Measurements from ENCODE around the gene TSPAN18.

The TSPAN18 gene

DNA sequence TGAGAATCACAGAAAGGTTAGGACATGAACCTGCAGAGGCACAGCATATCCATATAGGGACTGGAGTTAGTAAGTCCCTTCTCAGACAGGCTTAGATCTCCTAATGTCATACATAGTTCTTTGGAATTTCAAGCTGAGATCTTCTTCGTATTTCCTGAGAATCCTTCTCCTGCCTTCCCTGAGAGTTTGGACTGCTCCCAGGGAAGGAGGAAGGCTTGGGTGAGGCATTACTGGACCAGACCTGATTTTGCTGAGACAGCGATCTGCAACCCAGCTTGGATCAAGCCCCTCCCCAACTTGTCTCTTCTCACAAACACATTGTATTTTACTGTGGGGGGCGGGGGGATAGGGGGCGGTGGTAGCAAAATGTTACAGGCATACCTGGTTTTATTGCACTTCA lies 108.5 kb downstream of the TSPAN18 start:
- Histone ChIP-seq H3K79me2 (ENCODE audit: control insufficient read depth, insufficient read depth, low read length, poor library complexity) (no peaks in the 10 kb centered on the region), H3K4me2 (ENCODE audit: low read length) (no peak overlapping the region), H4K8ac (ENCODE audit: low read depth, low read length) (no peak overlapping the region), H4K12ac (ENCODE audit: low read depth, low read length) (no peak overlapping the region), H3K23ac (ENCODE audit: low read length) (no peak overlapping the region), H2BK120ac (ENCODE audit: insufficient read depth, low read length, poor library complexity) (no peak overlapping the region), H2BK12ac (ENCODE audit: low read length) (no peak overlapping the region), H3K18ac (ENCODE audit: low read length) (no peak overlapping the region), H3K14ac (ENCODE audit: low read length) (no peak overlapping the region), H2AFZ (ENCODE audit: insufficient read depth, low read length, poor library complexity) (no peak overlapping the region), H3K9ac (ENCODE audit: low read length) (no peak overlapping the region), H3K4me3 (ENCODE audit: low read depth, low read length) (no peak overlapping the region), H4K91ac (ENCODE audit: low read depth, low read length) (no peak overlapping the region), H2AK5ac (ENCODE audit: low read length) (no peak overlapping the region), H3K27ac (ENCODE audit: low read depth, low read length) (no peak overlapping the region), H3K9me3 (ENCODE audit: insufficient read depth, low read depth, low read length) (no peaks in the 10 kb centered on the region), H3K4ac (ENCODE audit: low read depth, low read length) (no peak overlapping the region), H3K27me3 (ENCODE audit: insufficient read depth, low read length) (no peaks in the 10 kb centered on the region), H3K4me1 (ENCODE audit: control insufficient read depth in 1 of 2, insufficient read depth in 2 of 2, low read length in 2 of 2) (no peaks in the 10 kb centered on the region), H3K36me3 (ENCODE audit: control insufficient read depth in 1 of 2, insufficient read depth in 2 of 2, low read length in 2 of 2) (no peaks in the 10 kb centered on the region), H3K79me1 (ENCODE audit: low read length) (no peaks in the 10 kb centered on the region), H2BK5ac (ENCODE audit: low read depth, low read length, poor library complexity) (no peak overlapping the region)
- WGBS (ENCODE audit: extremely low coverage, insufficient coverage, insufficient read length), result no CpG with 5 or more reads among the region's 4 CpGs
- no peak for DNase-seq

DNA sequence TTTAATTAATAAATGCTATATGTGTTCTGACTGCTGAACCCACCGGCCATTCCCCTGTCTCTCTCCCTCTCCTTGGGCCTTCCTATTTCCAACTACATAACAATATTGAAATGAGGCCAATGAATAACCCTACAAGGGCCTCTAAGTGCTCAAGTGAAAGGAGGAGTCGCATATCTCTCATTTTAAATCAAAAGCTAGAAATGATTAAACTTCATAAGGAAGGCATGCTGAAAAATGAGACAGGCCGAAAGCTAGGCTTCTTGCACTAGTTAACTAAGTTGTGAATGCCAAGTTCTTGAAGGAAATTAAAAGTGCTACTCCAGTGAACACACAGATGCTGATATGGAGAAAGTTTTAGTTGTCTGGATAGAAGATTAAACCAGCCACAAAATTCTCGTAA lies 109.2 kb downstream of the TSPAN18 start:
- no peak overlapping the region for H3K23ac ChIP-seq (ENCODE audit: low read length)
- no peak overlapping the region for H3K4ac ChIP-seq (ENCODE audit: low read depth, low read length)
- no peaks in the 10 kb centered on the region for H3K36me3 ChIP-seq (ENCODE audit: control insufficient read depth in 1 of 2, insufficient read depth in 2 of 2, low read length in 2 of 2)
- no peak overlapping the region for H2AK5ac ChIP-seq (ENCODE audit: low read length)
- H3K14ac ChIP-seq (ENCODE audit: low read length), result no peak overlapping the region
- H3K18ac ChIP-seq (ENCODE audit: low read length), result no peak overlapping the region
- H3K9me3 ChIP-seq (ENCODE audit: insufficient read depth, low read depth, low read length), result no peaks in the 10 kb centered on the region
- no peak overlapping the region for H2BK5ac ChIP-seq (ENCODE audit: low read depth, low read length, poor library complexity)
- H3K27me3 ChIP-seq (ENCODE audit: insufficient read depth, low read length), result no peaks in the 10 kb centered on the region
- DNase-seq, result no peak
- WGBS (ENCODE audit: extremely low coverage, insufficient coverage, insufficient read length), result no CpG with 5 or more reads among the region's 4 CpGs
- H3K4me2 ChIP-seq (ENCODE audit: low read length), result no peak overlapping the region
- no peak overlapping the region for H3K27ac ChIP-seq (ENCODE audit: low read depth, low read length)
- H2BK12ac ChIP-seq (ENCODE audit: low read length), result no peak overlapping the region
- no peak overlapping the region for H3K4me3 ChIP-seq (ENCODE audit: low read depth, low read length)
- no peak overlapping the region for H4K8ac ChIP-seq (ENCODE audit: low read depth, low read length)
- H3K79me2 ChIP-seq (ENCODE audit: control insufficient read depth, insufficient read depth, low read length, poor library complexity), result no peaks in the 10 kb centered on the region
- no peaks in the 10 kb centered on the region for H3K4me1 ChIP-seq (ENCODE audit: control insufficient read depth in 1 of 2, insufficient read depth in 2 of 2, low read length in 2 of 2)
- H2AFZ ChIP-seq (ENCODE audit: insufficient read depth, low read length, poor library complexity), result no peak overlapping the region
- no peak overlapping the region for H4K91ac ChIP-seq (ENCODE audit: low read depth, low read length)
- H2BK120ac ChIP-seq (ENCODE audit: insufficient read depth, low read length, poor library complexity), result no peak overlapping the region
- H3K79me1 ChIP-seq (ENCODE audit: low read length), result no peaks in the 10 kb centered on the region
- no peak overlapping the region for H4K12ac ChIP-seq (ENCODE audit: low read depth, low read length)
- H3K9ac ChIP-seq (ENCODE audit: low read length), result no peak overlapping the region

DNA sequence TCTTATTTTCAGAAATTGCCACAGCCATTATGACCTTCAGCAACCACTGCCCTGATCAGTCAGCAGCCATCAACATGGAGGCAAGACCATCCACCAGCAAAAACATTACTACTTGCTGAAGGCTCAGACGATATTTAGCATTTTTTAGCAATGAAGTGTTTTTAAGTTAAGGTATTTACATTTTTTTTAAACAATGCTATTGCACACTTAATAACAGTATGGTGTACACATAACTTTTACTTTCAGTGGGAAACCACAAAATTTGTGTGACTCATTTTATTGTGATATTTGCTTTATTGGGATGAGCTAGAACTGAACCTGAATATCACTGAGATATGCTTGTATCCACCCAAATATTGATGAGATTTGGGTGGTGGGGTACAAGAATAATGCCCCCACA lies 110.9 kb downstream of the TSPAN18 start:
- DNase-seq, result peak in 1 of 2 donors; percentile 54
- Histone ChIP-seq H4K8ac (ENCODE audit: low read depth, low read length) (no peak overlapping the region), H4K12ac (ENCODE audit: low read depth, low read length) (no peak overlapping the region), H3K9ac (ENCODE audit: low read length) (no peak overlapping the region), H3K14ac (ENCODE audit: low read length) (no peak overlapping the region), H3K27ac (ENCODE audit: low read depth, low read length) (no peak overlapping the region), H3K36me3 (ENCODE audit: control insufficient read depth in 1 of 2, insufficient read depth in 2 of 2, low read length in 2 of 2) (no peaks in the 10 kb centered on the region), H3K9me3 (ENCODE audit: insufficient read depth, low read depth, low read length) (no peaks in the 10 kb centered on the region), H2BK120ac (ENCODE audit: insufficient read depth, low read length, poor library complexity) (no peak overlapping the region), H3K4me2 (ENCODE audit: low read length) (no peak overlapping the region), H3K79me2 (ENCODE audit: control insufficient read depth, insufficient read depth, low read length, poor library complexity) (no peaks in the 10 kb centered on the region), H2AK5ac (ENCODE audit: low read length) (no peak overlapping the region), H3K18ac (ENCODE audit: low read length) (no peak overlapping the region), H3K4me1 (ENCODE audit: control insufficient read depth in 1 of 2, insufficient read depth in 2 of 2, low read length in 2 of 2) (peaks cover 0 to 3% of the 10 kb centered on the region in 2 experiments), H4K91ac (ENCODE audit: low read depth, low read length) (no peak overlapping the region), H3K23ac (ENCODE audit: low read length) (no peak overlapping the region), H2AFZ (ENCODE audit: insufficient read depth, low read length, poor library complexity) (no peak overlapping the region), H3K27me3 (ENCODE audit: insufficient read depth, low read length) (no peaks in the 10 kb centered on the region), H3K4me3 (ENCODE audit: low read depth, low read length) (no peak overlapping the region), H2BK12ac (ENCODE audit: low read length) (no peak overlapping the region), H3K4ac (ENCODE audit: low read depth, low read length) (no peak overlapping the region), H2BK5ac (ENCODE audit: low read depth, low read length, poor library complexity) (no peak overlapping the region), H3K79me1 (ENCODE audit: low read length) (no peaks in the 10 kb centered on the region)
- WGBS (ENCODE audit: extremely low coverage, insufficient coverage, insufficient read length), result no CpG with 5 or more reads among the region's 1 CpG

DNA sequence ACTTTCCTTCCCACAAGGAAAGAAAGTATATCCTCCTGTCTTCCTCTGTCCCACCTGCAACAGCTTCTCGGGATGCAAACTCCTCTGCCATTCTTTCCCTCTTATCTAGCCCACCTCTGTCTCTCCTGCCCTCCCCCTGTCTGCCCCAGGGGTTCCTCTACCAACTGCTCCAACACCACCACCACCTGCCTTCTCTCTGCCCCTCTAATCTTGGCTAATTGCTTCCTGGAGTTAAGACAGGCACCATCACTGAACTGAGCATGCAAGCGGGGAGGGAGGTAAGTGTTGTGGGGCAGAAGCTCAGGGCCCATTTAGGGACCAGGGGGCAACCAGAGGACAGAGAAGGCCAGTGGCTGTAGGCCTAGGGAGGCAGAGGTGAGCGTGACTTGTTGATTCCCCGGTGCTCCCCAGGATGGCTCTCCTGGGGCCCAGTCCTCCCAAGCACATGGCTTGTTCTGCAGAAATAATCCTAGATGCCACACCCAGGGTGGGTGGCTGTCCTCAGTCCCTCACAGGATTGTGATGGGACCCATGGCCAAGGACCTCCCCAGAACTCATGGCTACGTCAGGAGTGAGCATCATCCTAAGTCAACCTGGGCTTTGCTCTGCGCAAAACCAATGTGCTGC lies 112.8 kb downstream of the TSPAN18 start:
- no CpG with 5 or more reads among the region's 6 CpGs for WGBS (ENCODE audit: extremely low coverage, insufficient coverage, insufficient read length)
- H3K23ac ChIP-seq (ENCODE audit: low read length), result no peak overlapping the region
- H3K4me2 ChIP-seq (ENCODE audit: low read length), result no peak overlapping the region
- H2BK5ac ChIP-seq (ENCODE audit: low read depth, low read length, poor library complexity), result no peak overlapping the region
- H3K14ac ChIP-seq (ENCODE audit: low read length), result no peak overlapping the region
- H3K4me1 ChIP-seq (ENCODE audit: control insufficient read depth in 1 of 2, insufficient read depth in 2 of 2, low read length in 2 of 2), result peaks cover 0 to 3% of the 10 kb centered on the region in 2 experiments
- no peaks in the 10 kb centered on the region for H3K9me3 ChIP-seq (ENCODE audit: insufficient read depth, low read depth, low read length)
- no peaks in the 10 kb centered on the region for H3K27me3 ChIP-seq (ENCODE audit: insufficient read depth, low read length)
- H3K4ac ChIP-seq (ENCODE audit: low read depth, low read length), result no peak overlapping the region
- no peaks in the 10 kb centered on the region for H3K79me2 ChIP-seq (ENCODE audit: control insufficient read depth, insufficient read depth, low read length, poor library complexity)
- H3K36me3 ChIP-seq (ENCODE audit: control insufficient read depth in 1 of 2, insufficient read depth in 2 of 2, low read length in 2 of 2), result no peaks in the 10 kb centered on the region
- H2AK5ac ChIP-seq (ENCODE audit: low read length), result no peak overlapping the region
- no peak overlapping the region for H2AFZ ChIP-seq (ENCODE audit: insufficient read depth, low read length, poor library complexity)
- H3K18ac ChIP-seq (ENCODE audit: low read length), result no peak overlapping the region
- H3K4me3 ChIP-seq (ENCODE audit: low read depth, low read length), result no peak overlapping the region
- no peak overlapping the region for H2BK12ac ChIP-seq (ENCODE audit: low read length)
- H3K79me1 ChIP-seq (ENCODE audit: low read length), result no peaks in the 10 kb centered on the region
- no peak overlapping the region for H2BK120ac ChIP-seq (ENCODE audit: insufficient read depth, low read length, poor library complexity)
- no peak overlapping the region for H4K12ac ChIP-seq (ENCODE audit: low read depth, low read length)
- no peak overlapping the region for H4K8ac ChIP-seq (ENCODE audit: low read depth, low read length)
- no peak overlapping the region for H3K9ac ChIP-seq (ENCODE audit: low read length)
- H3K27ac ChIP-seq (ENCODE audit: low read depth, low read length), result no peak overlapping the region
- H4K91ac ChIP-seq (ENCODE audit: low read depth, low read length), result no peak overlapping the region
- DNase-seq, result no peak
